WTC11 (cell line): ENCODE results near the gene NSMCE3. TPM values are rescaled to one million over a fixed set of nuclear protein-coding genes. Genes with fewer than 3 reads are reported as not detected.

Source experiments
- ATAC-seq: fragments of 200-7000 bp; cut with Tn5 transposase; 2 replicates; pipeline ENCODE4 v1.10.0; 2021; ENCODE audit warnings: mild to moderate bottlenecking, moderate library complexity
- CTCF ChIA-PET: fragments of 300-600 bp; sonication (Branson Sonifier 250); formaldehyde crosslinking; loops from one replicate; lab custom pipeline; 2021; ENCODE audit warnings: antibody characterized with exemption; lab: Charles Lee
- POLR2A ChIA-PET: fragments of 350-600 bp; sonication (Branson Sonifier 250); formaldehyde crosslinking; loops from one replicate; lab custom pipeline; 2021; ENCODE audit warnings: antibody characterized with exemption; lab: Charles Lee
- DNase-seq: peaks from one replicate; pipeline ENCODE4 v3.0.0; 2021; ENCODE audit warnings: low spot score
- H3K27ac Mint-ChIP-seq: 2 replicates; pipeline ENCODE4 v1.8.0; 2021; ENCODE audit warnings: mixed read lengths
- H3K27me3 Mint-ChIP-seq: 2 replicates; pipeline ENCODE4 v1.8.0; 2021; ENCODE audit warnings: low read depth, mild to moderate bottlenecking, moderate library complexity, mixed read lengths
- H3K36me3 Mint-ChIP-seq: 2 replicates; pipeline ENCODE4 v1.8.0; 2021; ENCODE audit warnings: mixed read lengths
- H3K4me1 Mint-ChIP-seq: 2 replicates; pipeline ENCODE4 v1.8.0; 2022; ENCODE audit warnings: mixed read lengths
- H3K4me3 Mint-ChIP-seq: 2 replicates; pipeline ENCODE4 v1.8.0; 2021; ENCODE audit warnings: mild to moderate bottlenecking, moderate library complexity, mixed read lengths
- H3K9me3 Mint-ChIP-seq: 2 replicates; pipeline ENCODE4 v1.8.0; 2021; ENCODE audit warnings: mixed read lengths
- CREM ChIP-seq: sonication (generic); formaldehyde crosslinking; IDR thresholded peaks from 2 replicates; pipeline ENCODE4 v1.8.1; 2022; ENCODE audit warnings: mild to moderate bottlenecking, missing genetic modification reagents, moderate library complexity
- CTCF ChIP-seq: fragments of 200-600 bp; IDR thresholded peaks from 2 replicates; pipeline ENCODE4 v1.8.0; 2022; ENCODE audit warnings: antibody characterized with exemption
- E2F1 ChIP-seq: sonication (generic); formaldehyde crosslinking; IDR thresholded peaks from 2 replicates; pipeline ENCODE4 v1.8.0; 2022; ENCODE audit warnings: mild to moderate bottlenecking, missing genetic modification reagents
- E2F4 ChIP-seq: sonication (generic); formaldehyde crosslinking; IDR thresholded peaks from 2 replicates; pipeline ENCODE4 v1.8.1; 2022; ENCODE audit warnings: low read depth, mild to moderate bottlenecking, moderate library complexity, missing genetic modification reagents, borderline replicate concordance
- ESRRA ChIP-seq: sonication (generic); formaldehyde crosslinking; IDR thresholded peaks from 2 replicates; pipeline ENCODE4 v1.8.1; 2022; ENCODE audit warnings: mild to moderate bottlenecking, missing genetic modification reagents, borderline replicate concordance
- FOXK1 ChIP-seq: sonication (generic); formaldehyde crosslinking; IDR thresholded peaks from 2 replicates; pipeline ENCODE4 v1.8.0; 2022; ENCODE audit warnings: mild to moderate bottlenecking, moderate library complexity, missing genetic modification reagents
- FOXP4 ChIP-seq: sonication (generic); formaldehyde crosslinking; IDR thresholded peaks from 2 replicates; pipeline ENCODE4 v1.8.0; 2022; ENCODE audit warnings: mild to moderate bottlenecking, missing genetic modification reagents
- IRF1 ChIP-seq: sonication (generic); formaldehyde crosslinking; IDR thresholded peaks from 2 replicates; pipeline ENCODE4 v1.8.0; 2023; ENCODE audit warnings: missing genetic modification reagents
- IRF2 ChIP-seq: sonication (generic); formaldehyde crosslinking; IDR thresholded peaks from 2 replicates; pipeline ENCODE4 v1.8.0; 2022; ENCODE audit warnings: low read depth, missing genetic modification reagents, borderline replicate concordance
- MXD4 ChIP-seq: fragments of 250-450 bp; sonication (Bioruptor Pico); IDR thresholded peaks from 2 replicates; pipeline ENCODE4 v1.8.0; 2021; ENCODE audit warnings: mild to moderate bottlenecking, moderate library complexity, borderline replicate concordance
- MYBL2 ChIP-seq: sonication (generic); formaldehyde crosslinking; IDR thresholded peaks from 2 replicates; pipeline ENCODE4 v1.8.1; 2023; ENCODE audit warnings: mild to moderate bottlenecking, moderate library complexity, missing genetic modification reagents
- STAT6 ChIP-seq: sonication (generic); formaldehyde crosslinking; conservative IDR thresholded peaks from 2 replicates; pipeline ENCODE4 v1.8.1; 2023; ENCODE audit warnings: mild to moderate bottlenecking, low read depth, missing genetic modification reagents, moderate library complexity
- TCF7 ChIP-seq: sonication (generic); formaldehyde crosslinking; IDR thresholded peaks from 2 replicates; pipeline ENCODE4 v1.8.0; 2022; ENCODE audit warnings: mild to moderate bottlenecking, low read depth, missing genetic modification reagents, moderate library complexity
- USF1 ChIP-seq: sonication (generic); formaldehyde crosslinking; IDR thresholded peaks from 2 replicates; pipeline ENCODE4 v1.8.0; 2022; ENCODE audit warnings: mild to moderate bottlenecking, missing genetic modification reagents
- ZBTB43 ChIP-seq: sonication (generic); formaldehyde crosslinking; IDR thresholded peaks from 2 replicates; pipeline ENCODE4 v1.8.1; 2023; ENCODE audit warnings: mild to moderate bottlenecking, missing genetic modification reagents
- ZNF416 ChIP-seq: fragments of 250-450 bp; sonication (Bioruptor Pico); IDR thresholded peaks from 2 replicates; pipeline ENCODE4 v1.9.0; 2021; ENCODE audit warnings: mild to moderate bottlenecking, inconsistent platforms
- ZNF671 ChIP-seq: fragments of 250-450 bp; sonication (Bioruptor Pico); IDR thresholded peaks from 2 replicates; pipeline ENCODE4 v1.8.0; 2021; ENCODE audit warnings: mild to moderate bottlenecking
- total RNA-seq: library from RNA; stranded (reverse); gene quantifications from 3 replicates; pipeline ENCODE4 v1.2.3, GENCODE V29; 2021

NSMCE3 gene
- total RNA-seq, 1 experiment from 2014 or later, result 6.6 TPM

- POLR2A ChIA-PET, result interaction anchor here (0.7 kb wide), 1 partner anchor 147 kb away, joined by 3 read pairs; no protein-coding TSS in a partner anchor
These were observed 13.8 kb upstream of the NSMCE3 start for GRCh38 chr15:29283381-29283780.

More at GRCh38 chr15:29283381-29283780, 13.8 kb upstream of the NSMCE3 start:
- CTCF ChIA-PET, result interaction anchor here (1.0 kb wide), 1 partner anchor 144 kb away, joined by 4 read pairs; no protein-coding TSS in a partner anchor
- no peaks in the 10 kb centered on the region for H3K27me3 Mint-ChIP-seq
- H3K9me3 Mint-ChIP-seq, result no peaks in the 10 kb centered on the region
- H3K4me3 Mint-ChIP-seq, result no peak overlapping the region
- no peak overlapping the region for H3K27ac Mint-ChIP-seq
- H3K36me3 Mint-ChIP-seq, result no peaks in the 10 kb centered on the region
- DNase-seq, result no peak
- no peak for ATAC-seq
- TF ChIP-seq E2F1 (CRISPR knock-in tag) (no peak), STAT6 (CRISPR knock-in tag) (no peak), TCF7 (no peak), MYBL2 (CRISPR knock-in tag) (no peak), CREM (CRISPR knock-in tag) (no peak), FOXK1 (CRISPR knock-in tag) (no peak), E2F4 (CRISPR knock-in tag) (no peak), USF1 (no peak), IRF2 (no peak), MXD4 (CRISPR knock-in tag) (no peak), ESRRA (CRISPR knock-in tag) (no peak), FOXP4 (no peak), ZBTB43 (CRISPR knock-in tag) (no peak), ZNF671 (no peak), ZNF416 (CRISPR knock-in tag) (no peak), CTCF (no peak), IRF1 (CRISPR knock-in tag) (no peak)
- no peaks in the 10 kb centered on the region; the same call in 1 of the 2 replicates for H3K4me1 Mint-ChIP-seq
